ENCODE results near the gene TXNL4A.
"Not testable (repeated sequence)": the region's sequence is repeated elsewhere in the genome, so short reads cannot be mapped to it uniquely, and the experiment has no call there.

TXNL4A gene

DNA sequence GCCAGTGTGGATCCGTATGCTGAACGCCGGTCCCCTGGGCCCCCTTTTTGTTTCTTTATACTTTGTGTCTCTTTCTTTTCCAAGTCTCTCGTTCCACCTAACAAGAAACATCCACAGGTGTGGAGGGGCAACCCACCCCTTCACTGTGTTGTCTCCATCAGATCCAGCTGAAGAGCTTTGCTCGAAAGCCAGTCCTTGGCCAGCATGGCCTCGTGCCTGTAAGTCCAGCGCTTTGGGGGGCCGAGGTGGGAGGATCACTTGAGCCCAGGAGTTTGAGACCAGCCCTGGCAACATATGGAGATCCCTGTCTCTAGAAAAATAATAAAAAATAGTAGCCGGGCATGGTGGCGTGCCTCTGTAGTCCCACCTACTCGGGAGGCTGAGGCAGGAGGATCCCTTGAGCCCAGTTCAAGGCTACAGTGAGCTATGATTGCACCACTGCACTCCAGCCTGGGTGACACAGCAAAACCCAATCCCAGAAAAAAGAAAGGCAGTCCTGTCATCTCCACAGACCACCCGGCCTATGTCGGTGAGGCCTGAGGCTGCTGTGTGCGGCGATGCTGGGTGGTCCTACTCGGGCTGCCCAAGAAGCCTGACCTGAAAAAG lies 27.3 kb downstream of the TXNL4A start:
- Histone ChIP-seq H3K4me3 (ENCODE audit: low read length) (peak overlapping the region; percentile 65), H3K4me1 (ENCODE audit: control insufficient read depth, low read length) (peaks cover 53% of the 10 kb centered on the region), H3K4me2 (ENCODE audit: low read length) (peak overlapping the region; percentile 75)

DNA sequence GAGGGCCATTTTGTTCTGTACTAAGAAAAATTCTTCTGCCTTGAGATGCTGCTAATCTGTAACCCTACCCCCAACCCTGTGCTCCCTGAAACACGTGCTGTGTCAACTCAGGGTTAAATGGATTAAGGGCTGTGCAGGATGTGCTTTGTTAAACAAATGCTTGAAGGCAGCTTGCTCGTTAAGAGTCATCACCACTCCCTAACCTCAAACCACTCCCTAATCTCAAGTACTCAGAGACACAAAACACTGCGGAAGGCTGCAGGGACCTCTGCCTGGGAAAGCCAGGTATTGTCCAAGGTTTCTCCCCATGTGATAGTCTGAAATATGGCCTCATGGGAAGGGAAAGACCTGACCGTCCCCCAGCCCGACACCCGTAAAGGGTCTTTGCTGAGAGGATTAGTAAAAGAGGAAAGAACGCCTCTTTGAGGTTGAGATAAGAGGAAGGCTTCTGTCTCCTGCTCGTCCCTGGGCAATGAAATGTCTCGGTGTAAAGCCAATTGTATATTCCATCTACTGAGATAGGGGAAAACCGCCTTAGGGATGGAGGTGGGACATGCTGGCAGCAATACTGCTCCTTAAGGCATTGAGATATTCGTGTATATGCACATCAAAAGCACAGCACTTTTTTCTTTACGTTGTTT lies 28.1 kb downstream of the TXNL4A start:
- Histone ChIP-seq H3K4me1 (ENCODE audit: control insufficient read depth, low read length) (peaks cover 46% of the 10 kb centered on the region), H3K4me3 (ENCODE audit: low read length) (peak overlapping the region; percentile 65), H3K4me2 (ENCODE audit: low read length) (peak overlapping the region; percentile 75), H3K79me2 (ENCODE audit: control insufficient read depth, low read length) (peaks cover 17% of the 10 kb centered on the region), H3K27ac (ENCODE audit: low read depth, low read length) (peak overlapping the region; percentile 9; the same call in 1 of the 2 replicates)
- not testable (repeated sequence) for H3K27me3 ChIP-seq (ENCODE audit: control insufficient read depth, low read length); H3K9me3 ChIP-seq (ENCODE audit: control insufficient read depth, insufficient read depth, low read length); H3K36me3 ChIP-seq (ENCODE audit: control insufficient read depth, low read length); H3F3A ChIP-seq (ENCODE audit: control insufficient read depth, insufficient read depth); H3K9me2 ChIP-seq (replicated peaks; ENCODE audit: control insufficient read depth, low read length); H4K20me1 ChIP-seq (ENCODE audit: control insufficient read depth, insufficient read depth, low read depth, low read length)

More for the DNA sequence above, 27.3 kb downstream of the TXNL4A start:
- no peaks in the 10 kb centered on the region for H4K20me1 ChIP-seq (ENCODE audit: control insufficient read depth, insufficient read depth, low read depth, low read length)
- H3K27me3 ChIP-seq (ENCODE audit: control insufficient read depth, low read length): no peaks in the 10 kb centered on the region
- H3K79me2 ChIP-seq (ENCODE audit: control insufficient read depth, low read length): peaks cover 24% of the 10 kb centered on the region
- no peaks in the 10 kb centered on the region for H3K36me3 ChIP-seq (ENCODE audit: control insufficient read depth, low read length)
- H3F3A ChIP-seq (ENCODE audit: control insufficient read depth, insufficient read depth): peaks cover 5% of the 10 kb centered on the region
- TF ChIP-seq, protein P1, sequence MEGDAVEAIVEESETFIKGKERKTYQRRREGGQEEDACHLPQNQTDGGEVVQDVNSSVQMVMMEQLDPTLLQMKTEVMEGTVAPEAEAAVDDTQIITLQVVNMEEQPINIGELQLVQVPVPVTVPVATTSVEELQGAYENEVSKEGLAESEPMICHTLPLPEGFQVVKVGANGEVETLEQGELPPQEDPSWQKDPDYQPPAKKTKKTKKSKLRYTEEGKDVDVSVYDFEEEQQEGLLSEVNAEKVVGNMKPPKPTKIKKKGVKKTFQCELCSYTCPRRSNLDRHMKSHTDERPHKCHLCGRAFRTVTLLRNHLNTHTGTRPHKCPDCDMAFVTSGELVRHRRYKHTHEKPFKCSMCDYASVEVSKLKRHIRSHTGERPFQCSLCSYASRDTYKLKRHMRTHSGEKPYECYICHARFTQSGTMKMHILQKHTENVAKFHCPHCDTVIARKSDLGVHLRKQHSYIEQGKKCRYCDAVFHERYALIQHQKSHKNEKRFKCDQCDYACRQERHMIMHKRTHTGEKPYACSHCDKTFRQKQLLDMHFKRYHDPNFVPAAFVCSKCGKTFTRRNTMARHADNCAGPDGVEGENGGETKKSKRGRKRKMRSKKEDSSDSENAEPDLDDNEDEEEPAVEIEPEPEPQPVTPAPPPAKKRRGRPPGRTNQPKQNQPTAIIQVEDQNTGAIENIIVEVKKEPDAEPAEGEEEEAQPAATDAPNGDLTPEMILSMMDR (IDR thresholded peaks at IDR 0.05; ENCODE audit: low read depth, low read length, poor library complexity, severe bottlenecking): no peak
- TF ChIP-seq EZH2phosphoT487 (IDR thresholded peaks at IDR 0.05; ENCODE audit: borderline replicate concordance, low read length): no peak
- H3K9me3 ChIP-seq (ENCODE audit: control insufficient read depth, insufficient read depth, low read length): no peaks in the 10 kb centered on the region
- no peak overlapping the region for H3K27ac ChIP-seq (ENCODE audit: low read depth, low read length)
- no peaks in the 10 kb centered on the region for H3K9me2 ChIP-seq (replicated peaks; ENCODE audit: control insufficient read depth, low read length)

DNA sequence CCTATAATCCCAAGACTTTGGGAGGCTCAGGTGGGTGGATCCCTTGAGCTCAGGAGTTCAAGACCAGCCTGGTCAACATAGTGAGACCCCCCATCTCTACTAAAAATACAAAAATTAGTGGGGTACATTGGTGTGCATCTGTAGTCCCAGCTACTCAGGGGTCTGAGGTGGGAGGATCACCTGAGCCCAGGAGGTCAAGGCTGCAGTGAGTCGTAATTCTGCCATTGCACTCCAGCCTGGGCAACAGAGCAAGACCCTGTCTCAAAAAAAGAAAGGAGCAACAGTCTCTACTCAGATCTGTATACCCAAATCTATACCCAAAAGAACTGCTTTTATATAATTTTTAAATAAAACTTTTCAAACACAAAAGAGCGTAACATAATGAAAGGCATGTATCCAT lies 29.4 kb downstream of the TXNL4A start:
- Histone ChIP-seq H3K4me2 (ENCODE audit: low read length) (no peak overlapping the region), H3K9me2 (replicated peaks; ENCODE audit: control insufficient read depth, low read length) (no peaks in the 10 kb centered on the region), H4K20me1 (ENCODE audit: control insufficient read depth, insufficient read depth, low read depth, low read length) (no peaks in the 10 kb centered on the region), H3K79me2 (ENCODE audit: control insufficient read depth, low read length) (peaks cover 5% of the 10 kb centered on the region), H3K27ac (ENCODE audit: low read depth, low read length) (no peak overlapping the region), H3K9me3 (ENCODE audit: control insufficient read depth, insufficient read depth, low read length) (no peaks in the 10 kb centered on the region), H3K36me3 (ENCODE audit: control insufficient read depth, low read length) (no peaks in the 10 kb centered on the region), H3K4me3 (ENCODE audit: low read length) (no peak overlapping the region), H3K4me1 (ENCODE audit: control insufficient read depth, low read length) (peaks cover 43% of the 10 kb centered on the region), H3K27me3 (ENCODE audit: control insufficient read depth, low read length) (no peaks in the 10 kb centered on the region), H3F3A (ENCODE audit: control insufficient read depth, insufficient read depth) (no peaks in the 10 kb centered on the region; the same call in none of the 2 replicates)
- no peak for TF ChIP-seq EZH2phosphoT487 (IDR thresholded peaks at IDR 0.05; ENCODE audit: borderline replicate concordance, low read length)
- TF ChIP-seq, protein P1 (IDR thresholded peaks at IDR 0.05; ENCODE audit: low read depth, low read length, poor library complexity, severe bottlenecking): no peak

DNA sequence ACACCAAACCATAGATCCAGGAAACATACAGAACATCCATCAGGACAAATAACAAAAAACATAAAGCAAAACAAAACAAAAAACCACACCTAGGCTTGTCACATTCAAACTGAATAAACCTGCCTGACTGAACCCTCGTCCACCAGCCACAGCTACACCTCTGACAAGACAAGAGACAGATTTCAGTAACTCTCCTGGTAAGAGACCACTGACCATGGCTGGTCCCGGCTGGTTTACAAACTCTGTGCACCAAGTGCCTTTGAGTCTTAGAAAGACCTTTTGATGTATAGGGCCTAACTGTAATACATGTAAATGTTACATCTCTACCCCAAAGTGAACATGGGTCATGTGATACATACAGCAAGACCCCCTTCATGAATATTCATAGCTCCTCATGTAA lies 32.1 kb downstream of the TXNL4A start:
- Histone ChIP-seq H3F3A (ENCODE audit: control insufficient read depth, insufficient read depth) (no peaks in the 10 kb centered on the region; the same call in none of the 2 replicates), H3K27ac (ENCODE audit: low read depth, low read length) (no peak overlapping the region), H3K79me2 (ENCODE audit: control insufficient read depth, low read length) (peaks cover under 1% of the 10 kb centered on the region), H3K4me2 (ENCODE audit: low read length) (no peak overlapping the region), H3K4me1 (ENCODE audit: control insufficient read depth, low read length) (peaks cover 32% of the 10 kb centered on the region), H3K27me3 (ENCODE audit: control insufficient read depth, low read length) (peaks cover 6% of the 10 kb centered on the region), H3K36me3 (ENCODE audit: control insufficient read depth, low read length) (no peaks in the 10 kb centered on the region), H4K20me1 (ENCODE audit: control insufficient read depth, insufficient read depth, low read depth, low read length) (no peaks in the 10 kb centered on the region), H3K4me3 (ENCODE audit: low read length) (no peak overlapping the region), H3K9me2 (replicated peaks; ENCODE audit: control insufficient read depth, low read length) (no peaks in the 10 kb centered on the region), H3K9me3 (ENCODE audit: control insufficient read depth, insufficient read depth, low read length) (no peaks in the 10 kb centered on the region)
- TF ChIP-seq EZH2phosphoT487 (IDR thresholded peaks at IDR 0.05; ENCODE audit: borderline replicate concordance, low read length): no peak
- TF ChIP-seq, protein P1 (IDR thresholded peaks at IDR 0.05; ENCODE audit: low read depth, low read length, poor library complexity, severe bottlenecking): no peak
